LNCAP (cell line): Measurements from ENCODE around the gene PTPN1.

Experiments used
- TF ChIP-seq, protein P1 (sequence below): fragments of 450-650 bp; IDR thresholded peaks from 2 replicates; pipeline ENCODE4 v1.5.1; 2017; ENCODE audit warnings: mild to moderate bottlenecking

The PTPN1 gene

DNA sequence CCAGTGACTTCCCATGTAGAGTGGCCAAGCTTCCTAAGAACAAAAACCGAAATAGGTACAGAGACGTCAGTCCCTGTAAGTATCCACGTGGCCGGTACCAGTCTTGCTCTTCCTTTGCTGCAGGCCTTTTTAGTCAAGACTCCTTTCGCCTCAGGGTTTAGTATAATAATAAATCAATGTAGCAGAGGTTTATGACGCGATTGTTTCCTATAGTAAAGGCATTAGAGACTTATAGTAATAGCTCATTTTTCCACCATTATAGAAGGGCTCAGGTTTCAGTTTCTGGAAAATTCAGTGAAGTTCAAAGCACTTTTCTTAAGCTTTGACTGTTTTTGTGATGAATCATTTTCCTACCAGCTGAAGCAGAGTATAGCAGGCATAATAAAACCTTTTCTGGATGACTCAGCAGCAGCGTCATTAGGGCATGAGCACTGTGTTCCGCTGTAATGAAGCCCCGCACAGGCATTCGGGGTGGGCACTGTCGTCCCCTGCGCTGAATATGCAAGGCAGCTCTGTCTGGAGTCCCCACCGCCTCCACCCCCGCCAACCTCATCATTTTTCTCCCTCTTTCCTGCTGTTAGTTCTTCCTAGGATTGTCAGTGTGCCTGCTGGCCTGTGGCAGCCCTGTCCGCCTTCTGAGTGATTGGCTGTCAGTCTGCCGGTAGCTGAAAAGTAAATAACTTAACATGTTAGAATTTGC, 51.3 kb downstream of the PTPN1 start:
- TF ChIP-seq, protein P1, sequence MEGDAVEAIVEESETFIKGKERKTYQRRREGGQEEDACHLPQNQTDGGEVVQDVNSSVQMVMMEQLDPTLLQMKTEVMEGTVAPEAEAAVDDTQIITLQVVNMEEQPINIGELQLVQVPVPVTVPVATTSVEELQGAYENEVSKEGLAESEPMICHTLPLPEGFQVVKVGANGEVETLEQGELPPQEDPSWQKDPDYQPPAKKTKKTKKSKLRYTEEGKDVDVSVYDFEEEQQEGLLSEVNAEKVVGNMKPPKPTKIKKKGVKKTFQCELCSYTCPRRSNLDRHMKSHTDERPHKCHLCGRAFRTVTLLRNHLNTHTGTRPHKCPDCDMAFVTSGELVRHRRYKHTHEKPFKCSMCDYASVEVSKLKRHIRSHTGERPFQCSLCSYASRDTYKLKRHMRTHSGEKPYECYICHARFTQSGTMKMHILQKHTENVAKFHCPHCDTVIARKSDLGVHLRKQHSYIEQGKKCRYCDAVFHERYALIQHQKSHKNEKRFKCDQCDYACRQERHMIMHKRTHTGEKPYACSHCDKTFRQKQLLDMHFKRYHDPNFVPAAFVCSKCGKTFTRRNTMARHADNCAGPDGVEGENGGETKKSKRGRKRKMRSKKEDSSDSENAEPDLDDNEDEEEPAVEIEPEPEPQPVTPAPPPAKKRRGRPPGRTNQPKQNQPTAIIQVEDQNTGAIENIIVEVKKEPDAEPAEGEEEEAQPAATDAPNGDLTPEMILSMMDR: no peak

DNA sequence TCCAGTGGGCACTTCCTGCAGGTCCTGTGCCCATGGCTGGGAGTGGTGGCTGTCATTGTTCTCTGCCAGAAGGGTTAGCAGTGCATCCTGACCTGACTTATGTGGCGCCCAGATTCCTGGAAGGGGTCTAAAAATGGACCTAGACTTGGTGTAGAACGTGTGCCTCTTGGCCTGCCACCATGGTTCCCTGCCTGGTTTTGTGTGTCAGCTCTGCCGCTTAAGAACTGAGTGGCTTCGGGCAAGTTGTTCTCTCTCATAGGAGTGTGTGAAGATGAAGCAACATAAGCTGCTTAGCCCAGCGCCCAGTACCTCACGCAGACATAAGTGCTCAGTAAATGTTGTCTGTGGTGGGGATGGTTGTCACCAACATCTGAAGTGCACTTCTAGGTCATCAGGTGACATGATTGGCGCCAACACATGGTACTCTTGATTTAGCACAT, 52.1 kb downstream of the PTPN1 start:
- TF ChIP-seq, protein P1: no peak

DNA sequence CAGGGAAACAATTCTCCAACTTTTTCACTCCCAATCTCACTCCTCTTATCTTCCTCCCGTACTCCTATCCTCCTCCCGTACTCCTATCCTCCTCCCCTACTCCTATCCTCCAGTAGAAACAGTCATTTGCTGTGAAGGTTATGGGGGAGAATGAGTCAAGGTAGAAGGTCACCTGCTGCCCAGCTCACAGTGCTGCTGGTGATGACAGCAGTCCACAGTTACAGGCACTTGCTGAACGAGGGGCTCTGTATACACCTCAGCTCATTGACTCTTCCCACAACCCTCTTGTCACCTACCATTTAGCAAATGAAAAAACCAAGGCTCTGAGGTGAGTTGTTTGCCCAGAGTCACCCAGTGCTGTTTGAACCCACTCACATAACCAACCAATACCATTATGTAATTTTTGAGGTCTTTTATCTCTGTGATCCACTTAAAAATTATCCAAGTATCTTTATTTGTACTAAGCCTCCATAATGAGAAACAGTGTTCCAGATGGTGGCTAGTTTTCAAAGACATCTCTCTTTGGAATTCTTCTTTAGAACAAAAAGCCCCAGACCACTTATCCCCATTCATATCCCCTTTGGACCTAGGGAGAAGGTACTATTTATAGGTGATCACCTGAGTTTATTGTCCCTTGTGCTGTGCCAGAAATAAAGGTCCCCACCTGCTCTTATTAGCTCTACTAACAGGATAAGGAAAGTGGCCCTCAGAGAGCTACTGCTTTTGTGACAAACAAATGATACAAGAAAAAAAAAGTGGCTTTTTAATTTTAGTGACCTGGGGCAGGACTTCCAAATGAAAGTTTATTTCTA, 53.2 kb downstream of the PTPN1 start:
- TF ChIP-seq, protein P1: no peak

DNA sequence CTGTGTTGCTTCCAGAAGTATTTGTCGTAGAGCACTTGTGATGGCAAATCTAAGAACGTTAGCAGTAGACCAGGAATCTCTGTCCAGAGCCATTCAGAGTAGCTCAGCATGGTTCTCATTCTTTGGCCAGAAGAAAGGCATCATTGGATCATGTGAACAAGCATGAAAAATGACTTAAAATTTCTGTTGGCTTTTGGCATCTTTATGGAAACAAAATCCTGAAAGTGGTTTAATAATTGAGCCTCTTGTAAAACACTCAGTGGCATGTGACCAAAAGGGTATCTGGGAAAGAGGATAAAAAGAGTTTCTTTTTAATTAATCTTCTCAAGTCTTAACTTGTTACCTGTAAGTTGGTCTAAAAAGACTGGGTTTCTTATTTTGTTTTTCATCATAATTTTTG, 55.2 kb downstream of the PTPN1 start:
- TF ChIP-seq, protein P1: no peak

DNA sequence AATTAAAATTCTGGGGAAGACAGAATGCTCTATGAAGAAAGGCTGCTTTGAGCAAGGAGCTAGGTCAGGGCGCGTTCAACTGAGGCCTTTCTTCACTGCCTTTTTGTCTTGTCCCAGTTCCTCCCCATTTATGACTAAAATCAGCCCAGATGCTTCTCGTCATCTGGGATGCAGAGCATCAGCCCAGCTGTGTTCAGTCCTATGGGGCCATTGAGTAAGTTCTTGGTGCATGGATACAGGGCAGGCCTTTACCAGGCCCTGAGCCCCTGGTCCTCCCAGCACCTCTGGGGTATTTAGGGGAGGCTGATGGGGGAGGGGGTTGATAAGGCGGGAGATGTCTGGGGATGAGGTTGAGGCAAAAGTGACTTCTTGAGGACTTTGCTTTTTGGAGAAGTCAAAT, 55.7 kb downstream of the PTPN1 start:
- TF ChIP-seq, protein P1: no peak

DNA sequence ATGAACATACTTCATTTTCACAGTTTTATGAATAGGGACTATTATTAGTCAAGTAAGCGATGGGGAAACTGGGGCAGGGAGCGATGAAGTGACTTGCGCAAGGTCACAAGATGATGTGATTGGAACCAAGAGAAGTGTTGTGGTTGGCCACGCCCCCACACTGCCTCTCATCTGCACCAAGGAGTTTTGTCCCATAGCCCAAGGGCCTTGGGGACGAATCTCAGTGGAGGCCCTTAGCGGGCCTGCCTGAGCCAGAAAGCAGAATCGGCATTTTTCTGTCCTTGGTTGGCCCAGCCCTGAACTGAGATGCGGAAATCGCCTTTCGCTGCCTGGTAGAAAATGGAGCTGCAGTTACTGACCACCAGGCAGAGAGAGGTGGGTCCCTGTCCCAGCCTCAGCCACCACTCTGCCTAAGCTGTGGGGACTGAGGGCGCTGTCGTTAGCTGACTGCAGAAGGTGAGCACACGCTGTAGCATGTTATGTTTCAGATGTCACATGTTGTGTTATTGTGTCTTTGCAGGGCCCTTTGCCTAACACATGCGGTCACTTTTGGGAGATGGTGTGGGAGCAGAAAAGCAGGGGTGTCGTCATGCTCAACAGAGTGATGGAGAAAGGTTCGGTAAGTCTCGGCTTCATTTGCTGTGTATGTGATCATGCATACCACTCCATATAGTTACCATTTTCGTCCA, 57.8 kb downstream of the PTPN1 start:
- TF ChIP-seq, protein P1: no peak

DNA sequence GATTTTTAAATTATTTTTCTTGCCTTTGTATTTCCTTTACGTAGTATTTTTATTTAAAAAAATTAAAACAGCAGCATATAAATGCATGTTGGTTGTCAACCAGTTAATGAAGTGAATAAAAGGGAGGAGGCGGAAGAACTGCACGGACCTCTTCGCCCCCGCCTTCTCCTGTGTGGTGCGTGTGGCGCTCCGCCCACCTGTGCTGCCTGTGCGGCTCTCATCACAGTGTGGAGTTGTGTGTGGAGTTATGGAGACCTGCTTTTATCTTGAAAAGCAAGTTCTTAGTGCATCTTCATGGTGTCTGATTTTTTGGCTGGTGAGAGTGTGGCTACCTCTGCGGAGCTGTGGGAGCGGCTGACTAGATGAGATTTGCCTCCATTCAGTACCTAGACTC, 58.4 kb downstream of the PTPN1 start:
- TF ChIP-seq, protein P1: no peak
